Body of pancreas (tissue), 4 donors: Measurements from ENCODE around the gene NIN. TPM values are rescaled to one million over a fixed set of nuclear protein-coding genes. Genes with fewer than 3 reads are reported as not detected.

Source experiments
- ATAC-seq: fragments of 150-250 bp; one replicate; pipeline ENCODE4 v1.9.1; 2016
- DNase-seq, 4 donors: peaks; one replicate each; pipeline ENCODE4 v3.0.0-alpha.2; 2019
- H3K27ac ChIP-seq, 4 donors: fragments of 200-600 bp; sonication (generic); 1 replicate in 3 of 4; 2 replicates in 1 of 4; pipeline versions ENCODE4 v1.5.1 to v1.6.1; 2016 to 2019; ENCODE audit warnings: mild to moderate bottlenecking in 1 of 4, mixed read lengths in 1 of 4, moderate library complexity in 1 of 4
- H3K27me3 ChIP-seq, 2 donors: fragments of 200-600 bp; sonication (generic); one replicate each; pipeline ENCODE4 v1.6.0; 2016; ENCODE audit warnings: mild to moderate bottlenecking in 1 of 2
- H3K36me3 ChIP-seq, 2 donors: fragments of 200-600 bp; sonication (generic); replicated peaks in 1 of 2; 2 replicates each; pipeline ENCODE4 v1.5.1; 2016; ENCODE audit warnings: low read depth in 2 of 2; ENCODE audit not compliant: insufficient read depth in 1 of 2
- H3K4me1 ChIP-seq: fragments of 200-600 bp; sonication (generic); one replicate; pipeline ENCODE4 v1.6.0; 2016
- H3K4me3 ChIP-seq, 2 donors: fragments of 200-600 bp; sonication (generic); 1 replicate in 1 of 2; 2 replicates in 1 of 2; pipeline ENCODE4 v1.5.1; 2016 to 2019
- H3K9me3 ChIP-seq, 3 donors: fragments of 200-600 bp; sonication (generic); 1 replicate in 2 of 3; 2 replicates in 1 of 3; pipeline ENCODE4 v1.5.1; 2016
- POLR2A ChIP-seq, 3 donors: fragments of 450-650 bp; IDR thresholded peaks; one replicate each; pipeline ENCODE4 v1.6.1; 2016; ENCODE audit warnings: antibody characterized with exemption in 3 of 3, mild to moderate bottlenecking in 2 of 3
- WGBS, 2 donors: methylation state at CpG; one replicate each; pipeline ENCODE4 v1.1.5; 2017; 5-methylcytosine and 5-hydroxymethylcytosine counted together
- intact Hi-C: fragments of 100-400 bp; cut with DNase I; formaldehyde crosslinking; loops from one replicate; pipeline ENCODE4 v1.15.1; 2023
- total RNA-seq, 2 donors: library from RNA; depleted of rRNA; stranded (reverse); fragments of >200 nt; gene quantifications; one replicate each; pipeline ENCODE4 v1.1.0, GENCODE V29; 2016
- TF ChIP-seq, protein P1 (sequence below), 7 experiments: fragments of 450-650 bp in 4 of 7; fragments of 200-600 bp in 3 of 7; sonication (generic) in 3 of 7; IDR thresholded peaks; one replicate each; pipeline ENCODE4 v1.5.1; 2016 to 2019; ENCODE audit warnings: antibody characterized with exemption in 7 of 7

Gene NIN
- total RNA-seq = 10 to 100 TPM in 1 of 2 donors, 1 to 10 TPM in 1; 6.6 to 16.9 TPM

DNA sequence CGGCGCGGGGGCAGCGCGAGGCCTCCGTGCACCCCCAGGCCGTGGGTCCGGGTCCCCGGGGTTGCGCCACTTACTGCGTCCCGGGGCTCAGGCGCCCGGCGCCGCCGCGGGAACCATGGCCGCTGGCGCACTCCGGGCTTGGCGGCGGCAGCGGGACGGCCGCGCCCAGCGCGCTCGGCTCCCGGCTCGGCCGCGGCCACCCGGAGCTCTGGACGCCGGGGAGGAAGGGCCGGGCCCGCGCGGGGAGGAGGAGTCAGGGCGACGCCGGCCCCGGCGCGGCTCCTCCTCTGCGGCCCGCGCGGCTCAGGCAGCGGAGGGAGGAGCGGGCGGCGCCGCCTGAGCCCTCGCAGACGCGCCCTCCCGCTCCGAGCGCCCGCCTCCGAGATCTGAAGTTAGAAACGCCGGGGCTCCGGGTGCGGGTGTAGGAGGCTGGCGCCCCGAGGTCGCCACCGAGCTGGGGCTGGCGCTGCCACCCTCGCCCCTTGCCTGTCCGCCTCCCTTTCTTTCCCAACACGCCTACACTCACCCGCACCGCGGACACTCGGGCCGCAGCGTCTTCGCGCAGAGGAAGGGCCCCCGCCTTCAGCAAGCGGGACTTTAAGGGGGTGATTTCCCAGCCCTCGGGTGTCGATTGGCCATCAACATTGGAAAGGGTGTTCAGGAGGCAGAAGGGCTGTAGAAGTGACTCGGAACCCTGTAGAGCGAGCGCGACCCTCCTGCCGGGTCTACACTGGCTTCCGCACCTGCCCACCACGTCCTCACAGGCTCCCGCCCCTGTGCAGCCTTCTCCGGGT is at the start of gene NIN:
NIN (minus strand) TSS at position 231 of the 794 bp plus-strand sequence. CDS start 9,106 bp downstream, outside the sequence.
- DNase-seq (peak; percentile 75 to 82 (median 77)), ATAC-seq (peak; percentile 95)
- Histone ChIP-seq H3K4me3 (peak within 1 kb of the TSS; percentile 62 to 64), H3K4me1 (peaks cover 27% of the 10 kb centered on the region), H3K27me3 (no peaks in the 10 kb centered on the region), H3K27ac (peak within 1 kb of the TSS; percentile 52 to 80 (median 67)), H3K36me3 (no peaks in the 10 kb centered on the region), H3K9me3 (no peaks in the 10 kb centered on the region)
- TF ChIP-seq POLR2A (IDR thresholded peaks at IDR 0.05) = peak in 2 of 3 donors; percentile 33 to 39
- TF ChIP-seq, protein P1, sequence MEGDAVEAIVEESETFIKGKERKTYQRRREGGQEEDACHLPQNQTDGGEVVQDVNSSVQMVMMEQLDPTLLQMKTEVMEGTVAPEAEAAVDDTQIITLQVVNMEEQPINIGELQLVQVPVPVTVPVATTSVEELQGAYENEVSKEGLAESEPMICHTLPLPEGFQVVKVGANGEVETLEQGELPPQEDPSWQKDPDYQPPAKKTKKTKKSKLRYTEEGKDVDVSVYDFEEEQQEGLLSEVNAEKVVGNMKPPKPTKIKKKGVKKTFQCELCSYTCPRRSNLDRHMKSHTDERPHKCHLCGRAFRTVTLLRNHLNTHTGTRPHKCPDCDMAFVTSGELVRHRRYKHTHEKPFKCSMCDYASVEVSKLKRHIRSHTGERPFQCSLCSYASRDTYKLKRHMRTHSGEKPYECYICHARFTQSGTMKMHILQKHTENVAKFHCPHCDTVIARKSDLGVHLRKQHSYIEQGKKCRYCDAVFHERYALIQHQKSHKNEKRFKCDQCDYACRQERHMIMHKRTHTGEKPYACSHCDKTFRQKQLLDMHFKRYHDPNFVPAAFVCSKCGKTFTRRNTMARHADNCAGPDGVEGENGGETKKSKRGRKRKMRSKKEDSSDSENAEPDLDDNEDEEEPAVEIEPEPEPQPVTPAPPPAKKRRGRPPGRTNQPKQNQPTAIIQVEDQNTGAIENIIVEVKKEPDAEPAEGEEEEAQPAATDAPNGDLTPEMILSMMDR (IDR thresholded peaks at IDR 0.05) = no peak
- 0% methylated on average over 6 to 85 of the region's 97 CpGs for WGBS, 2 donors
- intact Hi-C loops = no loop called here

DNA sequence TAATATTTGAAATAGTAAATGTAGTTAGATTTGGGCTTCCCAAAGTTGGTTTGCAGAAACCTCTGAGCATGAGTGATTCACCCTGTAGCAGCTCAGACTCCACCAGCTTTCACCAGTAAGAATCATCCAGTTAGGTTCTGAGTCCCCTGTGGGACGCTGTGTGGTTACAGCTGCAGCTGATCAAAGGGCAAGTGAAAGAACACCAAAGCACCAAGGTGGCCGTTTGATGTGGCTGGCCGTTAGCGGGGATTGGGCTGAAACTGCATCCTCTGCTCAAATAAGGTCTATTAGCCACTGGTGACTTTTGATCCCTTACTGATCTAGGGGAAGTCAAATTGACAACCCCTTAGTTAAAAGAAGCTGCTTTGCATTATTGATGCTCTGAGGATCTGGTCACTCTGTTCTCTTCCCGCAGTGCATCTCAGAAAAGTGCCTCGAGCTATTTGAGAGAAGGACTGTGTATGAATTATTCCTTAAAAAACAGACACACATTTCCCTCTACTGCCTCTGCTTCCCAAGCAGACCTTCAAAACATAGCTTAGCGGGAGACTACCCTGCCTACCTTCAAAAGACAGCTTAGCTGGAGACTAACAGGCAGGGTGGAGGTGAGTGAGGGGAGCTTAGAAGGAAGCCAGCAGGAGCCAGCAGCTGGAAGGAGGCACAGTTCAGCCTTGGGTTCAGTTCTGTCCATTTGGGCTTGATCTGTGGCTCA is 44.6 kb upstream of the NIN start:
- TF ChIP-seq, protein P1 (IDR thresholded peaks at IDR 0.05) = no peak
- no peaks in the 10 kb centered on the region for H3K36me3 ChIP-seq
- peaks cover 6% of the 10 kb centered on the region for H3K4me1 ChIP-seq
- no peak overlapping the region for H3K27ac ChIP-seq
- intact Hi-C loops = no loop called here
- peaks cover 0 to 11% of the 10 kb centered on the region in 2 donors for H3K27me3 ChIP-seq
- 57 to 70% methylated on average over 7 of the region's 7 CpGs for WGBS, 2 donors
- DNase-seq = no peak
- ATAC-seq = no peak
- H3K9me3 ChIP-seq = no peaks in the 10 kb centered on the region
- H3K4me3 ChIP-seq = no peak overlapping the region

- H3K4me3 ChIP-seq = no peak overlapping the region
- H3K27ac ChIP-seq = no peak overlapping the region
- 54 to 65% methylated on average over 2 of the region's 2 CpGs for WGBS, 2 donors
- peaks cover 6% of the 10 kb centered on the region for H3K4me1 ChIP-seq
- intact Hi-C loops = no loop called here
- H3K36me3 ChIP-seq = no peaks in the 10 kb centered on the region
- peaks cover 0 to 11% of the 10 kb centered on the region in 2 donors for H3K27me3 ChIP-seq
- DNase-seq (no peak), ATAC-seq (no peak)
- H3K9me3 ChIP-seq = no peaks in the 10 kb centered on the region
- TF ChIP-seq POLR2A (IDR thresholded peaks at IDR 0.05) = no peak
- TF ChIP-seq, protein P1 (IDR thresholded peaks at IDR 0.05) = no peak
These were observed 43.8 kb upstream of the NIN start for GRCh38 chr14:50874757-50875156.

- no peak for DNase-seq
- Histone ChIP-seq H3K27me3 (peaks cover 0 to 11% of the 10 kb centered on the region in 2 donors), H3K36me3 (no peaks in the 10 kb centered on the region), H3K9me3 (no peaks in the 10 kb centered on the region), H3K4me3 (no peak within 1 kb of the TSS), H3K4me1 (peaks cover 6% of the 10 kb centered on the region), H3K27ac (no peak within 1 kb of the TSS)
- ATAC-seq = no peak
- intact Hi-C loops = no loop called here
- TF ChIP-seq, protein P1 (IDR thresholded peaks at IDR 0.05) = no peak
- TF ChIP-seq POLR2A (IDR thresholded peaks at IDR 0.05) = no peak
- WGBS, 2 donors = 17 to 46% methylated on average over 8 to 43 of the region's 63 CpGs
These were observed 41.2 kb upstream of the NIN start, which contains the start of gene ABHD12B for GRCh38 chr14:50871914-50872732. Gene ABHD12B, plus strand, starts transcription at chr14:50872053. Its CDS starts 122 bp downstream, at chr14:50872175.
